HepG2 (cell line): ENCODE data around the gene CSE1L. TPM values are rescaled to one million over a fixed set of nuclear protein-coding genes. Genes with fewer than 3 reads are reported as not detected.

ENCODE experiments used
- E2F5 ChIP-seq: sonication (generic); formaldehyde crosslinking; conservative IDR thresholded peaks from 2 replicates; pipeline ENCODE4 v1.4.0; 2020; ENCODE audit warnings: missing genetic modification reagents
- FOXK2 ChIP-seq: fragments of 450-650 bp; IDR thresholded peaks from 2 replicates; pipeline ENCODE4 v1.6.1; 2016
- FOXP4 ChIP-seq: sonication (generic); formaldehyde crosslinking; IDR thresholded peaks from 2 replicates; pipeline ENCODE4 v1.4.0; 2020; ENCODE audit warnings: missing genetic modification reagents
- GTF2F1 ChIP-seq: fragments of 150-350 bp; IDR thresholded peaks from 2 replicates; pipeline ENCODE4 v1.6.1; 2014; ENCODE audit warnings: low read length
- HCFC1 ChIP-seq: fragments of 150-350 bp; IDR thresholded peaks from 2 replicates; pipeline ENCODE4 v1.6.1; 2014; ENCODE audit warnings: low read depth, low read length
- KLF11 ChIP-seq: IDR thresholded peaks from 2 replicates; pipeline ENCODE4 v1.6.1; 2016; ENCODE audit warnings: missing compliant biosample characterization
- MAFG ChIP-seq: sonication (generic); formaldehyde crosslinking; IDR thresholded peaks from 2 replicates; pipeline ENCODE4 v1.5.1; 2020; ENCODE audit warnings: mild to moderate bottlenecking, missing genetic modification reagents
- MTA3 ChIP-seq: sonication (generic); formaldehyde crosslinking; IDR thresholded peaks from 2 replicates; pipeline ENCODE4 v1.4.0; 2020; ENCODE audit warnings: missing genetic modification reagents
- POLR2G ChIP-seq: fragments of 200-400 bp; formaldehyde crosslinking; IDR thresholded peaks from 2 replicates; pipeline ENCODE4 v1.6.1; 2018; ENCODE audit warnings: mild to moderate bottlenecking, low read depth, low read length, moderate library complexity
- PPARG ChIP-seq: conservative IDR thresholded peaks from 2 replicates; pipeline ENCODE4 v1.6.1; 2016; ENCODE audit warnings: missing biosample characterization, missing genetic modification reagents
- PREB ChIP-seq: sonication (generic); formaldehyde crosslinking; IDR thresholded peaks from 2 replicates; pipeline ENCODE4 v1.4.0; 2020; ENCODE audit warnings: missing genetic modification reagents
- RNF219 ChIP-seq: sonication (generic); formaldehyde crosslinking; IDR thresholded peaks from 2 replicates; pipeline ENCODE4 v1.5.0; 2020; ENCODE audit warnings: mild to moderate bottlenecking, missing genetic modification reagents
- SCMH1 ChIP-seq: sonication (generic); formaldehyde crosslinking; IDR thresholded peaks from 2 replicates; pipeline ENCODE4 v1.9.0; 2021; ENCODE audit warnings: missing genetic modification reagents, mild to moderate bottlenecking, borderline replicate concordance
- SMARCC2 ChIP-seq: fragments of 450-650 bp; IDR thresholded peaks from 2 replicates; pipeline ENCODE4 v1.6.1; 2017; ENCODE audit warnings: antibody characterized with exemption, mild to moderate bottlenecking
- ZFP36L1 ChIP-seq: sonication (generic); formaldehyde crosslinking; IDR thresholded peaks from 2 replicates; pipeline ENCODE4 v1.8.0; 2022; ENCODE audit warnings: mild to moderate bottlenecking, missing genetic modification reagents, moderate library complexity
- ZNF124 ChIP-seq: sonication (generic); formaldehyde crosslinking; IDR thresholded peaks from 2 replicates; pipeline ENCODE4 v1.4.0; 2020; ENCODE audit warnings: missing genetic modification reagents
- ZNF235 ChIP-seq: sonication (generic); formaldehyde crosslinking; IDR thresholded peaks from 2 replicates; pipeline ENCODE4 v1.8.1; 2023; ENCODE audit warnings: mild to moderate bottlenecking, missing genetic modification reagents, borderline replicate concordance
- ZNF644 ChIP-seq: IDR thresholded peaks from 2 replicates; pipeline ENCODE4 v1.6.1; 2016; ENCODE audit warnings: low read depth
- ZNF660 ChIP-seq: sonication (generic); formaldehyde crosslinking; IDR thresholded peaks from 2 replicates; pipeline ENCODE4 v1.5.1; 2020; ENCODE audit warnings: mild to moderate bottlenecking, low read depth, missing genetic modification reagents, borderline replicate concordance
- ZNF703 ChIP-seq: sonication (generic); formaldehyde crosslinking; IDR thresholded peaks from 2 replicates; pipeline ENCODE4 v1.5.1; 2020; ENCODE audit warnings: missing genetic modification reagents, mild to moderate bottlenecking, moderate library complexity, borderline replicate concordance
- ZNF720 ChIP-seq: sonication (generic); formaldehyde crosslinking; IDR thresholded peaks from 2 replicates; pipeline ENCODE4 v1.4.0; 2020; ENCODE audit warnings: missing genetic modification reagents
- polyA plus RNA-seq, 8 experiments: library from polyadenylated mRNA; depleted of rRNA in 3 of 8; stranded (reverse) in 7 of 8; unstranded in 1 of 8; fragments of >200 nt; fragmentation: Illumina TruSeq in 4 of 8; extraction: Trizol in 4 of 8; gene quantifications; 2 replicates each; pipeline versions ENCODE4 v1.2.1 to v1.2.3, GENCODE V29; 2011 to 2016; ENCODE audit warnings: low read depth in 4 of 8, missing spikeins in 1 of 8, mixed read lengths in 1 of 8; ENCODE audit not compliant: insufficient read depth in 1 of 8
- total RNA-seq, 5 experiments: library from RNA; depleted of rRNA; stranded (reverse); fragments of >200 nt; fragmentation: Illumina TruSeq; extraction: Trizol; gene quantifications; 2 replicates each; pipeline ENCODE4 v1.2.3, GENCODE V29; 2016; ENCODE audit warnings: low read depth in 1 of 5

The CSE1L gene
- total and polyA plus RNA-seq, 2 of the 13 experiments (the other 11 are each of a cell fraction or from before 2014, with no cell fraction given) = 56.9 to 258 TPM

GRCh38 chr20:49046087-49046900 lies at the start of gene CSE1L (continued):
- peak; percentile 83; the same call in 1 of the 2 replicates for TF ChIP-seq GTF2F1
- peak; percentile 95; the same call in 1 of the 2 replicates for TF ChIP-seq PREB (CRISPR knock-in tag)
- no peak for TF ChIP-seq ZNF660 (CRISPR knock-in tag)
- peak; percentile 74; the same call in 1 of the 2 replicates for TF ChIP-seq RNF219 (CRISPR knock-in tag)
- peak; percentile 53 for TF ChIP-seq ZNF124 (CRISPR knock-in tag)
- TF ChIP-seq SMARCC2 = no peak
- peak; percentile 36; the same call in 1 of the 2 replicates for TF ChIP-seq HCFC1
- TF ChIP-seq MAFG = no peak
- peak; percentile 90; the same call in 1 of the 2 replicates for TF ChIP-seq ZNF703 (CRISPR knock-in tag)
- 0 out of 2 replicates have a peak, but pooled peaks have one; percentile 78 for TF ChIP-seq ZNF720
- TF ChIP-seq E2F5 (CRISPR knock-in tag) = peak; percentile 90
- TF ChIP-seq KLF11 = peak; percentile 93
- peak; percentile 15 for TF ChIP-seq ZFP36L1 (CRISPR knock-in tag)
- TF ChIP-seq MTA3 = 0 out of 2 replicates have a peak, but pooled peaks have one; percentile 40
- TF ChIP-seq PPARG (CRISPR knock-in tag) = 0 out of 2 replicates have a peak, but pooled peaks have one; percentile 15
- TF ChIP-seq ZNF235 (CRISPR knock-in tag) = peak; percentile 90
- 0 out of 2 replicates have a peak, but pooled peaks have one; percentile 9 for TF ChIP-seq FOXP4 (CRISPR knock-in tag)
- TF ChIP-seq FOXK2 = no peak
- peak; percentile 29; the same call in 1 of the 2 replicates for TF ChIP-seq ZNF644 (CRISPR knock-in tag)
- TF ChIP-seq POLR2G = peak; percentile 95
- no peak for TF ChIP-seq SCMH1 (CRISPR knock-in tag)
